CD14-positive monocyte (primary cell): ENCODE results near the gene UNK. TPM values are rescaled to one million over a fixed set of nuclear protein-coding genes. Genes with fewer than 3 reads are reported as not detected.

Source experiments
- DNase-seq, 3 donors: peaks; one replicate each; pipeline ENCODE4 v3.0.0-alpha.2; 2011 to 2022
- H2AFZ ChIP-seq: 2 replicates; pipeline ENCODE4 v1.6.0; 2012; ENCODE audit warnings: mild to moderate bottlenecking, low read depth, low read length, inconsistent platforms; ENCODE audit not compliant: insufficient read depth, poor library complexity, severe bottlenecking
- H3K27ac ChIP-seq, 2 donors: 1 replicate in 1 of 2; 2 replicates in 1 of 2; pipeline ENCODE4 v1.5.1; 2012 to 2013; ENCODE audit warnings: low read length in 2 of 2, control low read depth in 1 of 2, inconsistent platforms in 1 of 2, low read depth in 1 of 2, mild to moderate bottlenecking in 1 of 2
- H3K27me3 ChIP-seq, 2 donors: one replicate each; pipeline versions ENCODE4 v1.6.0 to v1.6.1; 2011 to 2013; ENCODE audit warnings: low read length in 2 of 2; ENCODE audit not compliant: control insufficient read depth in 2 of 2, insufficient read depth in 2 of 2
- H3K36me3 ChIP-seq, 2 donors: replicated peaks in 1 of 2; 1 replicate in 1 of 2; 2 replicates in 1 of 2; pipeline versions ENCODE4 v1.5.1 to v1.6.1; 2012 to 2013; ENCODE audit warnings: low read length in 2 of 2, control low read depth in 1 of 2, inconsistent platforms in 1 of 2, mild to moderate bottlenecking in 1 of 2; ENCODE audit not compliant: insufficient read depth in 2 of 2, control insufficient read depth in 1 of 2
- H3K4me1 ChIP-seq, 2 donors: 1 replicate in 1 of 2; 2 replicates in 1 of 2; pipeline versions ENCODE4 v1.5.1 to v1.6.1; 2012 to 2013; ENCODE audit warnings: low read length in 2 of 2, control low read depth in 1 of 2, inconsistent platforms in 1 of 2, mild to moderate bottlenecking in 1 of 2, moderate library complexity in 1 of 2; ENCODE audit not compliant: insufficient read depth in 2 of 2, control insufficient read depth in 1 of 2
- H3K4me2 ChIP-seq: replicated peaks from 2 replicates; pipeline ENCODE3; 2012; ENCODE audit warnings: low read length, moderate library complexity, mild to moderate bottlenecking; ENCODE audit not compliant: poor library complexity, severe bottlenecking; ENCODE audit errors: extremely low read depth
- H3K4me3 ChIP-seq, 3 experiments: fragments of 200-600 bp in 1 of 3; sonication (generic) in 1 of 3; replicated peaks in 1 of 3; 1 replicate in 2 of 3; 2 replicates in 1 of 3; pipeline ENCODE4 v1.5.1; 2011 to 2013; ENCODE audit warnings: low read length in 3 of 3, mild to moderate bottlenecking in 3 of 3, control low read depth in 2 of 3, low read depth in 2 of 3, inconsistent platforms in 1 of 3, moderate library complexity in 1 of 3
- H3K79me2 ChIP-seq: 2 replicates; pipeline ENCODE4 v1.6.0; 2012; ENCODE audit warnings: mild to moderate bottlenecking, control low read depth, inconsistent platforms, low read length, moderate library complexity; ENCODE audit not compliant: insufficient read depth
- H3K9ac ChIP-seq: 2 replicates; pipeline ENCODE4 v1.6.0; 2017; ENCODE audit warnings: low read length, mild to moderate bottlenecking; ENCODE audit not compliant: insufficient read depth, poor library complexity, severe bottlenecking
- H3K9me3 ChIP-seq, 2 donors: replicated peaks in 1 of 2; 1 replicate in 1 of 2; 2 replicates in 1 of 2; pipeline versions ENCODE4 v1.5.1 to v1.6.1; 2012 to 2013; ENCODE audit warnings: low read length in 2 of 2, control low read depth in 1 of 2; ENCODE audit not compliant: control insufficient read depth in 1 of 2, insufficient read depth in 1 of 2
- H4K20me1 ChIP-seq: 2 replicates; pipeline ENCODE4 v1.6.0; 2012; ENCODE audit warnings: mild to moderate bottlenecking, low read length, control low read depth, moderate library complexity; ENCODE audit not compliant: insufficient read depth
- H3K27ac Mint-ChIP-seq, 7 donors: one replicate each; pipeline ENCODE4 v1.8.0; 2020; ENCODE audit warnings: mild to moderate bottlenecking in 7 of 7, mixed read lengths in 7 of 7, moderate library complexity in 6 of 7, inconsistent platforms in 2 of 7
- H3K27me3 Mint-ChIP-seq, 3 donors: one replicate each; pipeline ENCODE4 v1.8.0; 2021 to 2022; ENCODE audit warnings: low read depth in 3 of 3, mild to moderate bottlenecking in 3 of 3, mixed read lengths in 3 of 3, moderate library complexity in 3 of 3, inconsistent platforms in 1 of 3
- H3K36me3 Mint-ChIP-seq, 2 donors: one replicate each; pipeline ENCODE4 v1.8.0; 2020; ENCODE audit warnings: mixed read lengths in 2 of 2, inconsistent platforms in 1 of 2, mild to moderate bottlenecking in 1 of 2
- H3K4me1 Mint-ChIP-seq: one replicate; pipeline ENCODE4 v1.8.0; 2020; ENCODE audit warnings: mild to moderate bottlenecking, mixed read lengths
- H3K4me3 Mint-ChIP-seq, 2 donors: one replicate each; pipeline ENCODE4 v1.8.0; 2020; ENCODE audit warnings: mild to moderate bottlenecking in 2 of 2, mixed read lengths in 2 of 2, moderate library complexity in 1 of 2
- H3K9me3 Mint-ChIP-seq, 7 donors: one replicate each; pipeline ENCODE4 v1.8.0; 2020 to 2022; ENCODE audit warnings: mixed read lengths in 7 of 7, mild to moderate bottlenecking in 6 of 7, moderate library complexity in 6 of 7, inconsistent platforms in 2 of 7
- CTCF ChIP-seq: fragments of 200-600 bp; IDR thresholded peaks from one replicate; pipeline ENCODE4 v1.8.0; 2022; ENCODE audit warnings: antibody characterized with exemption, mild to moderate bottlenecking
- WGBS: methylation state at CpG from one replicate; pipeline ENCODE4 v1.1.5; 2013; ENCODE audit warnings: missing lambda C conversion rate; ENCODE audit not compliant: insufficient coverage; 5-methylcytosine and 5-hydroxymethylcytosine counted together
- intact Hi-C, 2 donors: fragments of 100-400 bp; cut with micrococcal nuclease; formaldehyde crosslinking; loops; one replicate each; pipeline versions ENCODE4 v1.15.0 to v1.15.1; 2023
- polyA plus RNA-seq, 3 donors: library from polyadenylated mRNA; depleted of rRNA in 1 of 3; unstranded in 2 of 3; stranded (reverse) in 1 of 3; fragments of 300-500 nt in 2 of 3; fragments of >200 nt in 1 of 3; fragmentation: Illumina TruSeq in 2 of 3; gene quantifications; 1 replicate in 2 of 3; 2 replicates in 1 of 3; pipeline ENCODE4 v1.2.3, GENCODE V29; 2012 to 2021

Gene UNK
- polyA plus RNA-seq, 3 donors: 6.3 to 12.9 (median 7.8) TPM

- Histone ChIP-seq H3K79me2 (no peaks in the 10 kb centered on the region), H3K9me3 (no peaks in the 10 kb centered on the region), H3K27me3 (no peaks in the 10 kb centered on the region), H3K4me1 (no peaks in the 10 kb centered on the region), H3K4me2 (no peak overlapping the region), H3K9ac (no peak overlapping the region), H2AFZ (no peak overlapping the region), H3K27ac (no peak overlapping the region), H3K4me3 (no peak overlapping the region), H3K36me3 (peaks cover 49 to 82% of the 10 kb centered on the region in 2 donors), H4K20me1 (peaks cover 19% of the 10 kb centered on the region)
- Mint-ChIP-seq H3K4me1 (peaks cover 2% of the 10 kb centered on the region), H3K9me3 (no peaks in the 10 kb centered on the region), H3K4me3 (no peak overlapping the region), H3K27ac (peak overlapping the region in 1 of 7 donors; percentile 73), H3K27me3 (no peaks in the 10 kb centered on the region), H3K36me3 (peaks cover 40 to 64% of the 10 kb centered on the region in 2 donors)
- 100% methylated on average over 3 of the region's 3 CpGs for WGBS
- intact Hi-C loops: loop anchor here in 1 of 2 donors (5.0 kb wide), 1 partner anchor 60 kb away; no protein-coding TSS in a partner anchor
- no peak for TF ChIP-seq CTCF
- no peak for DNase-seq
These were observed 38.2 kb downstream of the UNK start for GRCh38 chr17:75822800-75823166.

GRCh38 chr17:75823257-75824041, 38.8 kb downstream of the UNK start:
- intact Hi-C loops: loop anchor here in 1 of 2 donors (5.0 kb wide), 1 partner anchor 61 kb away; no protein-coding TSS in a partner anchor
- peaks cover 52 to 82% of the 10 kb centered on the region in 2 donors for H3K36me3 ChIP-seq
- no peaks in the 10 kb centered on the region for H3K79me2 ChIP-seq
- no peaks in the 10 kb centered on the region for H3K9me3 Mint-ChIP-seq
- H3K27me3 ChIP-seq: no peaks in the 10 kb centered on the region
- no peaks in the 10 kb centered on the region for H3K27me3 Mint-ChIP-seq
- no peak overlapping the region for H3K27ac Mint-ChIP-seq
- no peak overlapping the region for H3K9ac ChIP-seq
- peaks cover 8% of the 10 kb centered on the region for H3K4me1 Mint-ChIP-seq
- DNase-seq: no peak
- H3K4me3 ChIP-seq: no peak overlapping the region
- TF ChIP-seq CTCF: no peak
- 82% methylated on average over 20 of the region's 28 CpGs for WGBS
- H3K4me2 ChIP-seq: no peak overlapping the region
- H3K4me1 ChIP-seq: no peaks in the 10 kb centered on the region
- no peak overlapping the region for H3K27ac ChIP-seq
- H2AFZ ChIP-seq: no peak overlapping the region
- H3K9me3 ChIP-seq: no peaks in the 10 kb centered on the region
- peaks cover 26% of the 10 kb centered on the region for H4K20me1 ChIP-seq
- H3K4me3 Mint-ChIP-seq: no peak overlapping the region
- peaks cover 45 to 64% of the 10 kb centered on the region in 2 donors for H3K36me3 Mint-ChIP-seq
